GM21717 (cell line): Measurements from ENCODE around the gene OLFM4.

Experiments used
- ATAC-seq: cut with Tn5 transposase; IDR thresholded peaks from one replicate; pipeline ENCODE4 v1.9.1; 2021; ENCODE audit warnings: mild to moderate bottlenecking, moderate library complexity; ENCODE audit not compliant: unreplicated experiment

Gene OLFM4

DNA sequence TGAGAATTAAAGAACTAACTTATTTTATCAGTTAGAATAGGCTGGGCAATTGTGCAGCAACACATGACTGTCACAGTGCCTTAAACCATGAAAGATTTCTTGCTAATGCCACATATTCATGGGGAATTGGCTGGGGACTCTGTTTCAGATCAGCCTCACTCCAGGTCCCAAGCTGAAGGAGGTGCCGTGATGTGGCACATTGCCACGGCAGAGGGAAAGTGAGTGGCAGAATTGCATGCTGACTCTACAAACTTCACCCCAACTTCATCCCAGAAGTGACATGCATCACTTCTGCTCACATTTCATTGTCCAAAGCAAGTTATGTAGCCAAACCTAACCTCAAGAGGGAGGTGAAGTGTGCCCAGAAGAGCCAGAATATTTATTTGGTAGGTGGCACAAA is 37.8 kb downstream of the OLFM4 start:
- ATAC-seq, result no peak

DNA sequence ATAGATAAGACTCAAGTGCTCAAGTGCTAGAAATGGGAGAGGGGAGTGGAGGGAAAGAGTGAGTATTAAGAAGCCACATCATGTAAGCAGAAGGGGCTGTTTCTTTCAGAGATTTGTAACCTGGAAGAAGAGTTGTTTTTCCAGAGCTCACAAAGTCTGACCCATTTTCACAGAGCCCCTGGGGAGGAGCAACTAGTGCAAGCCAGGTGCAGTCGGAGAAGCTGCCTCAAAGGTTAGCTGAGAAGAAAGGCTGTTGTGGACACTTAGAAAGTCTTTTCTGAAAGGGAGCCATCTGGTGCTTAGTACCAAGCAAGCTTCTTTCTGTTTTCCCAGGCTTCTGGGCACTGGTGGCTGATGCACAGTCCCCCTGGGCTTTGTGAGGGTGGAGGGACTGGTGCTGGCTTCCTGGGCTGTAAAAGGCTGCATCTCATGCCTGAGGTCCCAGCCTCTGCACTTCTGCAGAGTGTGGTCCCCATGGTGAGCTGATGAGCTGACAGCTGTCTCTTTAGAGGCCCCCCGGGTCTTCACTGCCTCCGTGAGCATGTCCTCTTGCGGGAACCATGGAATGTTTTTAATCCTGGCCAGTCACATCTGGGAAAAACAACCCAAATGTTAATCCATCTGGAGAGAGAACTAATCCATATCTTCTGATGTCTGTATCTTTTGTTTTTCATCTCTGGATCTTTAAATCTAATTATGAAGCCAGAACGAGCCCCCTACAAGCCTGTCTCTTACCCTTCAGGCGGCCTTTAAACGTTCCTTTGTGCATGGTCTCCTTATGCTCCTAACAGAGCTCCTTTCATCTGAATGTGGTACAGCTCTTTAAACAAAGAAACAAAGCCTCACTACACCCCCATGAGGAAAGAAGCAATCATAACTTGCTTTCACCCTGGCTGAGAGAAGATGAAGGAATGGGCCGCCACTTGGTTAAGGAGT is 40.2 kb downstream of the OLFM4 start:
- no peak for ATAC-seq

GRCh38 chr13:53069800-53070199 is 41.2 kb downstream of the OLFM4 start:
- ATAC-seq, result no peak

- ATAC-seq, result no peak
Measured at GRCh38 chr13:53073711-53074110, 45.1 kb downstream of the OLFM4 start.

DNA sequence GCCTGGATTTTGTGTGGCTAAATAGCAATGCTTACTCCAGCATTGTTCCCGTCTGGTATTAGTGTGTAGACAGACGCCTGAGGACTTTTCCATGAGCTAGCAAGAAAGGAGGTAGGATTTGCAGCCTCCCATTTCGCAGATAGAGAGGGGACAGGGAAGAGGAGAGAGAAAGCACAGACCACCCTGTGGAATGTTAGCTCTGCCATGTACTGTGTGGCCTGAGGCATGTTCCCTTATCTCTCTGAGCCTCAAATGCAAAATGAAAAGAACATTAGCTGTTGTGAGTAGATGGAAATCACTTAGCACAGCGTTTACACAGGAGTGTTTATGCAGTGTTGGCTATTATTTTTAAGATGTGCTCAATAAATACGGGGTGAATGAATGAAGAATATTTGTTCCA is 45.5 kb downstream of the OLFM4 start:
- no peak for ATAC-seq

DNA sequence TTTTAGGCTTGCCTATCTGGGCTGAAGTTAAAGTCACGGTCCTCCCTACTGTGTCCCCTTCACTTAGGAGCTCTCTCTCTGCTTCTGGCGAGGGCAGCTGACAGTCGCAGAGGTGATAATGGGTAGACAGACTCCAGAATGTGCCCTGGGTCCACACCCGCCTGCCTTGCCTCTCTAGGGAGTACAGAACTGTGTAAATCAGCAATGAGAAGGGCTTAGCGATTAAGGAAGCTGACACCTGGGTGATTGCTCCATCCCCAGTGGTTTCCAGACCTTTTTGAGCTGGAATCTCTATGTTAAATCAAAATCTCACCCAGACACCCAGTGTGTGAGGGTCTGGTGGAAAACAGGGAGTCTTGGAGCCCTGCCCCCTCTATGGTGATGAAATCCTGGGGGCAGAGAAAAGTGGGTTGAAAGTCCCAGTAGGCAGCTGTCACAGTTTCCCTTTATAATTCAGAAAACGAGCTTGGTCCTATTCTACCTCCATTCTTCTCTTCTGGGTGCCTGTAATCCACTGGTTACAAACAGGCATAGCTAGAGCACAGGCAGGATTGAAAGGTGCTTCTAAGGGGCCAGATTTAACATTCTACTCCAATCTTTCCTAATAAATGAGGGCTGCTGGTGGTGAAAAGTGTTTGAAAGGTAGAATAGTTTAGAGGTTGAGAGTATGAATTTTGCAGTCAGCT is 46.9 kb downstream of the OLFM4 start:
- no peak for ATAC-seq

DNA sequence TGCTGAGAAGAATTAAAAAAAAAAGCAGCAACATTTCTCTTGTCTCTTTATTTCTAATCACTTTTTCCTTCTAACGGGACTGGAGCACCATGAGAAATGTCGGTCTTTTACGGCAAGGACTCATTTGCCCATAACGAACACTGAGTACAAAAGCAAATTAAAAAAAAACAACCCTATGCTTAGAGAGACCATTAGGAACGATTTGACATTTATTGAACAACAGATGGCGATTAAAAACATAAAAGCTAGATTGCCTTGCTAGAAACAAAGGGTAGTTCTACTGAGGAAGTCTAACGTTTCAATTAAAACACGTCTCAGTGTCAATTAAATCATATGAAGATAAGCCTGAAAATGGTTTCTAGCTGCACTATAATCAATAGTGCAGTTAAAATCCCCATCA is 51.1 kb downstream of the OLFM4 start:
- ATAC-seq, result no peak

DNA sequence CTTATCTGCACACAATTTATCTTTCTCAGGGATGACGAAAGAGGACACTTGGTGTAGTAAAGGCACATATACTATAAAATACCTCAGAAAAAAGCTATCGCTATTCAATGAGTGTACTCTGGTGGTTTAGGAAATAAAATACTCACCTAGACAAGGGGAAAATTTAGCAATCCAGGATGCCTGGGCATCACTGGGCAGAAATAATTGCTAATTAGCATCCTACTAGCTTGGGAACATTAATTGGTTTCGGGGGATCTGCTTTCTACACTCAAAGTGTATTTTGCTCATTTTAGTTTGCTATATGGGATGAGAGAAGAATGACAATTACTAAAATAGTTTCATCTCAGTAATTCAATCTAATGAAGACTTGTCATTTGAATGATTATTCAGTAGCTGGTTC is 60.3 kb downstream of the OLFM4 start:
- no peak for ATAC-seq

DNA sequence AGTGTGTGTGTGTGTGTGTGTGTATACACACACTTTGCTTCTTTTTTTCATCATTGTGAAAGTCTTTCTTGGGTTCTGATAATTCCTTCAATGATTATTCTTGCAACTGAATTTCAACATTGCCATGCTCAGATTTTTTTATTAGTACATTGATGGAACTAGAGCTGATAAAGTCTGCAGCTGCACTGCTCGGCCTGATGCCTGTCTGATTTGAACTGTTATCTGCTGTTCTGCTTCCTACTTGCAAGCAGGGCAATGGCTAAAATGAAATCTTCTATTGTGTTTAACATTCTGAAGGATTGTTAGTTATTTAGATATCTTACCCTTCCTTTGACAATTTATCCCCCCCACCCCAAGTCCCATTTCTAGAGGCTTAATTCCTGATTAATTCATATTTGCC is 61.3 kb downstream of the OLFM4 start:
- ATAC-seq, result no peak

- no peak for ATAC-seq
Measured at GRCh38 chr13:53090461-53090860, 61.8 kb downstream of the OLFM4 start.

GRCh38 chr13:53092931-53093330 is 64.3 kb downstream of the OLFM4 start:
- ATAC-seq, result no peak

- ATAC-seq, result no peak
Measured at GRCh38 chr13:53098455-53098854, 69.8 kb downstream of the OLFM4 start.

DNA sequence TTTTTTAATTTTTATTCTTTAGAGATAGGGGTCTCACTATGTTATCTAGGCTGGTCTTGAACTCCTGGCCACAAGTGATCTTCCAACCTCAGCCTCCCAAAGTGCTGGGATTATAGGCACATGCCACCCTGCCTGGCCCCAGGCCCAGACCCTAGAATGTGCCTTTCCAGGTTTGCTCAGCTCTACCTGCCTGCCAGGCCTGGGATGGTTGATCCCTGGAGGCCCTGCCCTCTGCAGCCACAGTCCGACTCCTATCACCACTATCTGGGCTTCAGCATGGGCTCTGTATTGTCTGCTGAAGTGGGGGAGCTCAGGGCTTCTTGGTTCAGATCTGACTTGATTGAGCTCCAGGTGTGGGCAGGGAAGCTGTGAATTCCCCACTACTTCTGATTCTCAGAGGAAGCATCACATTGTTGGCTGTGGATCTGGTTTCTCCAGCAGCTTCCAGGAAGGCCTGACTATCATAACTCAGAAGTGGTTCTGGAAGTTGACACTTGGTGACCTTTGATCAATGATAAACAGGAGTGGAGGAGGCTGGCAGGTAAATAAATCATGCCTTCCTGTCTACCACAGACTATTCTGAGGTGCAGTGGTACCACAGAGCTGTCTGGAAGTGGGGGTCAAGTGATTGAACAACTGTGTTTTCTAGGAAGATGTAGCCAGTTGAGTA is 71.9 kb downstream of the OLFM4 start:
- ATAC-seq, result no peak
